Stimulated activated CD4-positive, alpha-beta T cell treated with anti-CD3 and anti-CD28 coated beads, Interleukin-4, amount 100 ng/mL, for 1 hour (primary cell): ENCODE results near the gene CMTM2.
"Not testable (repeated sequence)": the region's sequence is repeated elsewhere in the genome, so short reads cannot be mapped to it uniquely, and the experiment has no call there.

Experiments
- DNase-seq: peaks from one replicate; pipeline ENCODE4 v3.0.0-alpha.2; 2020

Gene CMTM2

DNA sequence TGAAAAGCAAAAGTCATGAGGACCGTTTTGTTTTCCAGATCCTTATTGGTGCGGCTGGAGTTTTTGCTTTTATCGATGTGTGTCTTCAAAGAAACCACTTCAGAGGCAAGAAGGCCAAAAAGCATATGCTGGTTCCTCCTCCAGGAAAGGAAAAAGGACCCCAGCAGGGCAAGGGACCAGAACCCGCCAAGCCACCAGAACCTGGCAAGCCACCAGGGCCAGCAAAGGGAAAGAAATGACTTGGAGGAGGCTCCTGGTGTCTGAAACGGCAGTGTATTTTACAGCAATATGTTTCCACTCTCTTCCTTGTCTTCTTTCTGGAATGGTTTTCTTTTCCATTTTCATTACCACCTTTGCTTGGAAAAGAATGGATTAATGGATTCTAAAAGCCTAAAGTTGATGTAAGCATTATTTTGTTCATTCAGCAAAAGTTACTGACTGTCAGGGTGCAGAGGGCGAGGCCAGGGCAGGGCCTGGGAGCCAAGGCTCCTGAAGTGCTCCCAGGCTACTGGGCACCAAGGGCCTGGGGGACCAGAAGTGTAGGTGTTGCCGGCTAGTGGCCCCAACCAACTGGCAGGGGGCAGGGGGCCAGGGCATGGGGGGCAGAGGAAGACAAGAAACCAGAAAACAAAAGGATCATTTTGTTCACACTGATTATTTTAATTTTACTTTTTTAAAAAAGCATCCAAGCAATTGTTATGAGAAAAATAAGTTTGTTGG lies 8.8 kb downstream of the CMTM2 start:
- DNase-seq: no peak

DNA sequence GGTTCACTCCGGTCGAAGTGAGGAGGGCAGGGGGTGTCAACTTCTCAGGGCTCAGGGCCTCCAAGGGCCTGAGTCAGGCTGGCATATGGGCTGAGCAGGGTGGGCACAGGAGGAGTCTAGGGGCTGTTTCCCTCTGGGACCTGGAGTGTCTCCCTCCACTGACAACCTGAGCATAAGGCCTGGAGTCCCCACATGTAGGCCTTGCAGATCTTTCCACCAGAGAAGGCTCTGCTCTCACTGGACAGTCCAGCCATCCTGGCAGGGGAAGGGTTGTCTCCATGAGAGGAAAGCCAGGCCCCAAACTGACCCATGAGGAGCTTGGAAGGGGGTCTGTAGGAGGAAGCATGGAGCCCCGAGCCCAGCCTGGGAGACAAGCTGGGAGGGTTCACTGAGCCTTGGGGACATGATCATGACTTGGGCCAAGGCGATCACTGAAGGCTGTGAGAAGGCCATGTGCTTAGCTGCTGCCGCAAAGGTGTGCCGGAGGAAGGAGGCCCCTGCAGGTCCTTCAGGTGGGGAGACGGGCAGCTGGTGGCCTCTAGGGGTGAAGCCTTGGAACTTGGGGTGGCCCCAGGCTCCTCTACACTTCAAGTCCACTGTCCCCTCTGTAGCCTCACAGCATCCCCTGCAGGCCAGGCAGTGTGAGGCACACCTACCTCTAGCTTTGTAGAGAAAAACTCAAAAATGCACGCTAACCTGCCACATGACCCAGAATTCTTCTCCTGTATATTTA lies 9.9 kb downstream of the CMTM2 start:
- DNase-seq: peak; percentile 49

DNA sequence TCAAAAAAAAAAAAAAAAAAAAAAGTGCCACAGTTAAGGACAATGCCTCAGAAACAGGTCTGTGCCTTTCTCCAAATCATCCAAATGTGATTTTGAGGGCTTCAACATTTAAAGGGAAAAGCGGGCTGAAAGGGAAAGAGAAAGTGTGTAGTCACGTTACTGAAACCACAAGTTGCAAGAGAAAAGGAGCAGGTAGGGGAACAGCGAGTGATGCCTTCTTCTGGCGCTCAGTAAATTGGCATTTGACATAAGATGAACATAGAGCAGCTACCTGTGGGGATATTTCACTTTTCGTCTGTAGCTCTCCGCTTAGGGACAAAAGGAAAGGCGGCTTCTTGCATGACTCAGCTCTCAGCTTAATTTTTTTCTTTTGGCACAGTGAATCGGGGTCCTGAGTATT lies 11.1 kb downstream of the CMTM2 start:
- no peak for DNase-seq

DNA sequence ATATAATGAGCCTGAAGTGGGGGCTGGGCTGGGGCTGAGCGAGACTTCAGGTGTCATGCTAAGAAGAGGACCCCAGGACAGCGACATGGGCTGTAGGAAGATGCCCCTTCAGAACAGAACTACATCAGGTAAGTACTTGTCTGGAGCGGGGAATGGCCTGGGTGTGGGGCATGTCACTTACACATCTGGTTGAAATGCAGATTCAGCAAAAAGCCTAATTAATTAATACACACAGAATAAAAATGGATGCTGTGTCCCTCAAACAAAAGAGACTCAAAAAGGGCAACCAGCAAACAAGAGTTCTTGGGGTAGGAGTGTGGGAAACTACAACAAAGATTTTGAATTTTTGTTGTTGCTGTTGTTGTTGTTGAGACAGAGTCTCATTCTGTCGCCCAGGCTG lies 11.8 kb downstream of the CMTM2 start:
- no peak for DNase-seq

DNA sequence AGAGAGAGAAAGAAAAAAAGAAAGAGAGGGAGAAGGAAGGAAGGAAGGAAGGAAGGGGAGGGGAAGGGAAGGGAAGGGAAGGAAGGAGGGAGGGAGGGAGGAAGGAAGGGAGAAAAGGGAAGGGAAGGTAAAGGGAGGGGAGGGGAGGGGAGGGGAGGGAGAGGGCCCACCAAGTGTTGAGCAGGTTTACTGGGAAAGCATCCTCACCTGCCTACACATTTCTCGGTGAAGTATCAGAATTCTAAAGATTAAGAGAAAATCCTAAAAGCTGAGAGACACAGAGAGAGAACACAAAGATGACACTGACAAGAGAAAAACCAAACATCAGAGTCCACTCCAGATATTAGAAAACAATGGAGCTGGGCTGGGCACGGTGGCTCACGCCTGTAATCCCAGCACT lies 13.0 kb downstream of the CMTM2 start:
- DNase-seq: no peak

DNA sequence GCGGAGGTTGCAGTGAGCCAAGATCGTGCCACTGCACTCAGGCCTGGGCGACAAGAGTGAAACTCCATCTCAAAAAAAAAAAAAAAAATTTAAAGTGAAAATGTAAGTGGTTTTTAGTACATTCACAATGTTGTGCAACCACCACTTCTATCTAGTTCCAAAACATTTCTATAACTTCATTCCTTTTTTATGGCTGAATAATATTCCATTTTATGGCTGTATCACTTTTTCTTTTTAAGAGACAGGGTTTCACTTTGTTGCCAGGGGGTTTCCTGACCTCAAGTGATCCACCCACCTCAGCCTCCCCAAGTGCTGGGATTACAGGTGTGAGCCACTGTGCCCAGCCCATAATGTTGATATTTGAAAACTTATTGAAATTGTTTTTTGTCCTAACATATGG lies 13.6 kb downstream of the CMTM2 start:
- no peak for DNase-seq

DNA sequence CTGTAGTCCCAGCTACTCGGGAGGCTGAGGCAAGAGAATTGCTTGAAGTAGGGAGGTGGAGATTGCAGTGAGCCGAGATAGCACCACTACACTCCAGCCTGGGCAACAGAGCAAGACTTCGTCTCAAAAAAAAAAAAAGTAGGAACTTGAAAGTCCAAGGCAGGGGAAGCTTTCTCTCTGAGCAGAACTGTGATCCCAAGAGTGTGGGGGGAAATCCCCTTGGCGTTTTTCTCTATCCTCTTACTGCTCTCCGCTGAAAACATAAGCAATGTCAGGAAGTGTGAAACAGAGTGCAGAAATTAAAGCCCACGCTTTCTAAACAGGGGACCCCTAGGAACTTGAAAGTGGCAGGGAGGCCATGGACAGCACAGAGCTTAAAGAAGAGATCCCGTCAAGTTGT lies 15.5 kb downstream of the CMTM2 start:
- DNase-seq: no peak

DNA sequence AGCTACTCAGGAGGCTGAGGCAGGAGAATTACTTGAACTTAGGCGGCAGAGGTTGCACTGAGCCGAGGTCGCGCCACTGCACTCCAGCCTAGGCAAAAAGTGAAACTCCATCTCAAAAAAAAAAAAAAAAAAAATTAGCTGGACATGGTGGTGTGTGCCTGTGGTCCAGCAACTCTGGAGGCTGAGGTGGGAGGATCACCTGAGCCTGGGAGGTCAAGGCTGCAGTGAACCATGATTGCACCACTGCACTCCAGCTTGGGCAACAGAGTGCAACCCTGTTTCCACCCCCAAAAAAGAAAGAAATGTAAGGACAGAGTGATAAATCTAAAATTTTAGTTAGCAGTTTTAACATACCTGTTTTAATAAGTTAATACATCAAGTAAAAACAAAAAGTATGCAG lies 17.3 kb downstream of the CMTM2 start:
- not testable (repeated sequence) for DNase-seq

DNA sequence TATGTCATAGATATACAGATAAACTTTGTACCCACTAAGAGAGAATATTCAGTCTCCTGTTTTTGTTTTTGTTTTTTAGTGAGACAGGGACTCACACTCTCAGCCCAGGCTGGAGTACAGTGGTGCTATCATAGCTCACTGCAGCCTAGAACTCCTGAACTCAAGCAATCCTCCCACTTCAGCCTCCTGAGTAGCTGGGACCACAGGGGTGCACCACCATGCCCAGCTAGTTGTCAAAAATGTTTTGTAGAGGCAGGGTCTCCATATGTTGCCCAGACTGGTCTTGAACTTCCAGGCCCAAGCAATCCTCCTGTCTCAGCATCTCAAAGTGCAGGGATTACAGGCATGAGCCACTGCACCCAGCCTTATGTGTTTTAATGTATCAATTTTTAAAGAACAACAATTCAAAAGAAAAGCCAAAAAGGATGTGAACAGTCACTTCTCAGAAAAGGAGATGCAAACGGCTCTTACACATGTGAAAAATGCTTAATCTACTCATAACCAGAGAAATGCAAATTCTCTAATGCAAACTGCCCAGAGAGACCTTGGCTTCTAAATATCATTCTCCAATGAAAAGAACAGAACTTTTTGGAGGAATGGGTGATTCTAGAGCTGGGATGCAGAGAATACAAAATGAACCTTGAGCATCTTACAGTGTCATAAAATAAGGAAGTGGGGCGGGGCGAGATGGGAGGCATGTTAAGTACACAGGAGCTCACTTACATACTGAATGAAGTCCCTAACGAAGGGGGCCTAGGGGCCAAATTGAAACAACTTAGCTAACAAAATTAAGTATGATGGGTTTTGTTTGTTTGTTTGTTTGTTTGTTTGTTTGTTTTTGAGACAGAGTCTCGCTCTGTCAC lies 18.0 kb downstream of the CMTM2 start:
- no peak for DNase-seq

DNA sequence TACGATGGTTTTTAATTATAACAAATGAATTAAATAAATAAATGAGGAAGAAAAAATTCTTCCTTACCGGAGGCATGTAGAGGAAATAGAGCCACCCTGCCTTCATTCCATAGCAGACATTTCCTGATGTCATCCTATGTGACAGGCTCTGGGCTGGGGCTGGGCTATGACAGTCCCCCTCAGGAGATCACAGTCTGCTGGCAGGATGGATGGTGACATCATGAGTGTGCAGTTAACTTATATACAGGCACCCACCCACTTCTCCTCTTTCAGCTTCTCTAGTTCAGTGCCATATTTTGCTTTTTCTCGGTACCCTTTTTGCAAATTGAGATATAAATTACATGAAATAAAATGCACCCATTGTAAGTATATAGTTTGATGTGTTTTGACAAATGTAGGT lies 18.8 kb downstream of the CMTM2 start:
- no peak for DNase-seq

DNA sequence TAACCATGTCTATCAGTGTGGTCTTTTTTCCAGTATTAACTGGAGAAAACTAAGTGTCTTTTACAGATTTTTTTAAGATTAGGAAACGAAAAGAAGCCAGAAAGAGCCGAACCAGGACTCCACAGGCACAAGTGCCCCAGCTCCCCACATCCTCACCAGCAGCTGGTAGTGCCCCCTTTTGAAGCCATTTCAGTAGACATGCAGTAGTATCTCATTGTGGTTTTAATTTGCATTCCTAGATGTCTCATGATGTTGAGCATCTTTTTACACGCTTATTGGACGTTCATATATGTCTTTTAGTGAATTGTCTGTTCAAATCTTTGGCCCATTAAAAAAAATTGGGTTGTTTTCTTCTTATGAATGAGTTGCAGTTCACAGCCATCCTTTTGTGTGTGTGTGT lies 20.5 kb downstream of the CMTM2 start:
- DNase-seq: no peak

DNA sequence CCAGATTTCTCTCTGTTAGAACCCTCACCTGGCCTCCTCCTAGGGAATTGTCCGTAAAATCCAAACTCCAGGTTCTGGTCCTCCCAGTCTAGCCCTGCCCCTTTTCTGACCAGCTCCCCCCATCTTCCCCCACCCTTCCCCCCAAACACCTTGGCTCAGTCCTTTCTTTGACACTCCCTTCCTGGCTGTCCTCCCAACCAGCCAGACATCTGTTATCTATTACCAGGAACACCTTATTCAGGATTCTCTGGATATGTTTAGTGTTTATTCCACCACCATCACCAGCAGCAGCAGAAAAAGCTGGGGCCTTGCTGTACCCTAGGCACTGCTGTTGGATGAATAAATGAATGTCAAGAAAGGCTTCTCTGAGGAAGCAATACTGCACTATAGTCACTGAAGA lies 21.2 kb downstream of the CMTM2 start:
- no peak for DNase-seq

DNA sequence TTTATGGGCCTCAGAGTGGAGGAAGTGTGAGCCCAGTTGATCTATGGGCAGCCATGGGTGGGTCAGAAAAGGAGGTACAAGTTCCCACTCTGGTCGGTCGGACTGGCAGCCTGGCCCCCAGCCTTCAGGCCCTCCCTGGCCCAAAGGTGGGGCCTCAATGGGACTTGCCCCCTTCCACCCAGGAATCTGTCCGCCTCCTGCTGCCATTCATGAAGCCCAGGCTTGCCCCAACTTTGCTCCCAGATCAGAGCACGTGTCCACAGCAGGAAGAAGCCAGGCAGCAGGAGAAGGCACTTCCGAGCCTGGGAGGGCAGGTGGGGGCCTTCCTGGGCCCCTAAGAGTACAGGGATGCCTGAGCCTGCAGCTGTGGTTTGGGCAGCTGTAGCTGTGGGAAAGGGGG lies 22.2 kb downstream of the CMTM2 start:
- DNase-seq: no peak

DNA sequence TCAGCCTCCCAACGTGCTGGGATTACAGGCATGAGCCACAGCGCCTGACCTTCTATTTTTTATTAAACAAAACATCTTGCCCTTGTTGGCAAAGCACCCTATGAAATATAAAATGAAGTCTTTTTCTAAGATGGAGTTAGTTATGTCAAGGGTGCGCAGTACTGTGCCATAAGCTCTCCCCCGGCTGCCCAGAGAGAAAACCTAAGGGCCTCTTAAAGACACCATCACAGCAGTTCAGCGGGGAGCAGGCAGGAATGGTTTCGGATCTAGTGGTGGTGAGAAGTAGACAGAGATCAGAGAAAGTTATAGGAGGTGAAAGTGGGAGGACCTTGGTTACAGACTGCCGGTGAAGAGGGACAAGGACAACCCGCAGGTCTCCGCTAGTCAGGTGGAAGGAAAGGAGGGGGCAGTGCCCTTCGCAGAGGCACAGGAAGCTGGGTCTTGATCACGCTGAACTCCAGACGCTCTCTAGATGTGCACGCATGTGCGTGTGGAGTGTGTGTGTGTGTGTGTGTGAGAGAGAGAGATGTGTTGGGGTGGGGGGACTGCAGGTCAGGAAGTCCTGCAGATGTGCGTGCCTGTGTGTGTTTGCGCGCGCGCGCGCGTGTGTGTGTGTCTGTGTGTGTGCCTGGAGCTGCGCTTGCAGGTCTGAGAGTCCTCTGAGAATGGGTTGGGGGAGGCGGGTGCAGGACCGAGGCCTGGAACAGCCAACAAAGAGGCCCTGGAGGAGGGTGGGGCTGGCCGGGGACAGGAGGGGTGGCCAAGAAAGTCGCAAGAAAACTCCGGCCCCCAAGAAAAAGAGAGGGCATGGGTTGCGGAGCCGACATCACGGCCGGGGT lies 24.5 kb downstream of the CMTM2 start:
- DNase-seq: peak; percentile 62

DNA sequence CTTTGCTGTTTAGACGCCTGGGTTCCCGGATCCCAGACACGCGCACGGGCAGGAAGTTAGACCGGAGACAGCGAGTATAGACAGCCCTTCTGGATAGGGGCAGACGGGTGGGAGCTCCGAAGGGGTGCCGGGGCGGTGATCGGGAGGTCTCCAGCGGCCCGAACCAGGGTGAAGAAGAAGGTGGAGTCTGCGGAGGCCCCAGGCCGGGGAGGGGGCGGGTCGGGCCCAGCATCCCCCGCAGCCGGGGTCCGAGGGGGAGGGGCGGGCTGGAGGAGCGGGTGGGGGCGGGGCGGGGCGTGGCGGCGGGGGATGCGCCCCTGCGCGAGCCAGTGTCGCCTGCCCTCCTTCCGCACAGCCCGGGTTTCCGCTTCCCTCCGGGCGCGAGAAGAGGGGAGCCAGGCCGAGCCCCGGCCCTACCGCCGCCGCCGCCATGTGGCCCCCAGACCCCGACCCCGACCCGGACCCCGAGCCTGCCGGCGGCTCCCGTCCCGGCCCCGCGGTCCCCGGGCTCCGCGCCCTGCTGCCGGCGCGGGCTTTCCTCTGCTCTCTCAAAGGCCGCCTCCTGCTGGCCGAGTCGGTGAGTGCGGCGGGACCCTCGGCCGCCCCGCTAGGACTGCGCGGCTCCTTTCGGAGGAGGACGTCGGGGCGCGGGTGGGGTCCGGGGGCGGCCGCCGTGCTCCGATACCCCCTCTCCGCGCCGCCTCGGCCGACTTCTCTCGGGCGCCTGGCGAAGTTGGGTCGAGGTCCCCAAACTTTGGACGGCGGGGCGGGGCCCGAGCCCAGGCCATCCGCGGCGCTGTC lies 25.3 kb downstream of the CMTM2 start, which contains the start of gene CMTM3:
Gene CMTM3, plus strand, starts transcription at position 329 of the 801 bp plus-strand sequence. Its CDS starts 102 bp downstream, at position 431.
- DNase-seq: peak; percentile 81

DNA sequence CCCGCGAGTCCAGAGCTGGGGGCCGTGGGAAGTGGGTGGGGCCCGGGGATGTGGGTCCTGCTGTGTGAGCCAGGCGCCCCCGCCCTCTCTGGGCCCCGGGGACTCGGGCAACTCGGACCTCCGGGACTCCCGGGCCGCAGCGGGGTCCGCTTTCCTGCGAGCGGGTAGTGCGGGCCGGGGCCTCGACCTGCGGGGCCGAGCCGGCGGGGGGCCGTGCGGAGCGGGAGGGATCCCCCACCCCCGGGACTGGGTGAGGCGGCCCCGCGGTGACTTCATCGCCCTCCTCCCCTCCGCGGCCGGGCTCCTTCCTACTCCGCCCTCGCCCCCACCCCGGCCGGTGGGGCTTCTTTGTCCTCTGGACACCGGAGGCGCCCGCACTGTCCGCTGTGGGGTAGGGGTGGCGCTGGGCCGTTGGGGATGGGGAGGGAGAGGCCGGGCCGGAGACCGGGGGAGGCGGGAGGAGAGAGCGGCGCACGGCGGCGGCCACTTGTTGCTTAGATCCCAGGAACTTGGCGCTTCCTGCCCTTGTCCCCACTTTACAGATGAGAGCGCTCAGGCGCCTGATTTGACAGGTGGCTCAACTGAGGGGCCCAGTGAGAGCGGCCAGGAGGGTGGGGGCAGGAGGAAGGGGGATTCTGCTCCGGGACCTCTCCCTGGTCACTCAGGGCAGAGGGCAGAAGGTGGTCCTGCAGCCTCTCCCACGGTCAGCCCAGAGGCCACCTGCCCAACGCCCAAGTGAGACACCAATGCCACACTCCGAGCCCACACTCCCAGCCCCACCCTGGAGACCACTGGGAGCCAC lies 26.1 kb downstream of the CMTM2 start:
- peak; percentile 47 for DNase-seq

DNA sequence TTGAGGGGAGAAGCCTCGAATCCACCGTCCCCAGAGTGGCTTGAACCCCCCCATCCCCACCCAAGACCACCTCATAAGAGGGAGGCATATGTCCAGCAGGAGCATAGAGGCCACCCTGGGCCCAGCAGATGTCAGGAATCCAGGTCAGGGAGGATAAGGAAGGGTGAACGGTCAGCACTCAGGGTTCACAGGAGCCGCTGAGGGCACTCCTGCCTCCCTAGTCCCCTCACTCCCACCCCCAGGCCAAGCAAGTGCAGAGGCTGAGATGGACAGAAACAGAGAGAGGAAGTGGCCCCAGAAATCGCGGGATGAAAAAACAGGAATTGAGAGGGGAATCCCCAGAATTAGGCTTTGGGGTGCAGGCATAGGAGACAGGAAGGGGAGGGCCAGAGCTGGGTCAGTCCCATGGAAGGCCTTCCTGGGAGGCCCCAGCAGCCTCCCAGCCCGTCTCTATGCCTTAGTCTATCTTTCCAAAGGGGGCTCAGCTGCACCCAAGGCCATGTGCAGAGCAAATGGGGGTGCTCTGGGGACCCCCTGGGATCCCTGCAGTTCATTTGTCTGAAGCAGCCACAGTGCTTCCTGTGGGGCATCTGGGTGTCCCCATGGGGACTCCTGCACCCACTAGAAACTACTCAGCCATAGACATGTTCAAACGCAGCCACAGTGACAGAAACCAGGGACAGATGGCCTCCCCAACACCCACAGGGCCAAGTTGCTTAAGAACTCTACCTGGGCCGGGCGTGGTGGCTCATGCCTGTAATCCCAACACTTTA lies 26.9 kb downstream of the CMTM2 start:
- no peak for DNase-seq

DNA sequence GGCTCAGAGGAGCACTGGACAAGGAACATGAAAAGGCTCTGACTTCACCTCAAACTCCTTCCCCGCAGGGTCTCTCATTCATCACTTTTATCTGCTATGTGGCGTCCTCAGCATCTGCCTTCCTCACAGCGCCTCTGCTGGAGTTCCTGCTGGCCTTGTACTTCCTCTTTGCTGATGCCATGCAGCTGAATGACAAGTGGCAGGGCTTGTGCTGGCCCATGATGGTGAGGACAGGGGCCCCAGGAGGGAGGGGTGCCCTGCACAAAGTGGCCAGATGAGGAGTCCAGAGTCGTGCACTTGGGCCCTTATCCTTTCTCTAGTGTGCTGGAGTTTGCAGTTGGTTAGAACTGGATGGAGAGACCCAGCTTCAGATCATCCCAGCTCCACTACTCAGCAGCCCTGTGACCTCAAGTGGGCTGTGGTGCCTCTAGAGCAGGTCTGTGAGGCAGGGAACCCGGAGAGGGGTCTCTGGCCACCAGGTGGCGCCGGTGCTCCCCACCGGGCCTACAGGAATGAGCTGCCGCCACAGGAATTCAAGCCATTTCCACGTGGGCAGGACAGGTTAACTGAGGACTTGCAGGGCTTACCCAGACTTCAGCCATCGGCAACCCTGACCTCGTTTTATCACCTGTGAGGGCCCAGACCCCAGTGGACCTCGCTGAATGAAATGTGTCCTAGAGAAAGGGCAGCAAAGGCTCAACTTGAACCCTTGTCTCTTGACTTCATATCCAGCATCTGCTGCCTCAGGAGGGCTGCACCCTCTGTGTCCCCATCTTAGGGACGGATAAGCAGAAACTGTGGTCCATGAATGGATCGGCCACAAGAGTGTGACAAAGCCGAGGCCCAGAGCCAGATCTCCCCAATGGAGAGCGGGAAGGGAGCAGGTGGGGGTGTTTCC lies 29.2 kb downstream of the CMTM2 start:
- DNase-seq: peak; percentile 90

DNA sequence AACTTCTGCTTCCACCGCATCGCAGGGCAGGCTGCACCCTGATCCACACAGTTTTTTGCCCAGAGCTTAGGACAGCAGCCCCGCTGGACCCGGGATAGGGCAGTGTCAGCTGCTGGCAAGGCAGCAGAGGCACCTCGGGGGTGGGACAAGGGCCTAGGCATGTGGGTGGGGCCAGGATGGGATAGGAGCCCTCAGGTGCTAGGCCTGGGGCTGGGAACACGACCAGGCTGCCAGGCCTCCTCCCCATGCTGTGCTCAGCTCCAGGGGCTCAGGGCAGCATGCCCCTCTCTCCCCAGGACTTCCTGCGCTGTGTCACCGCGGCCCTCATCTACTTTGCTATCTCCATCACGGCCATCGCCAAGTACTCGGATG lies 29.9 kb downstream of the CMTM2 start:
- no peak for DNase-seq
